OCI-LY1 (cell line): ENCODE data around the gene ST6GALNAC3.

Experiments used
- EZH2 ChIP-seq: fragments of 200-600 bp; sonication (generic), shearing (Covaris generic); IDR thresholded peaks from 2 replicates; pipeline ENCODE4 v1.8.0; 2017; ENCODE audit warnings: borderline replicate concordance, mixed run types, mild to moderate bottlenecking, antibody characterized with exemption, low read length, moderate library complexity, mixed read lengths
- TF ChIP-seq, protein P1 (sequence below): fragments of 200-600 bp; sonication (generic), shearing (Covaris generic); IDR thresholded peaks from 2 replicates; pipeline ENCODE4 v1.5.1; 2017; ENCODE audit warnings: mild to moderate bottlenecking, antibody characterized with exemption, low read length, moderate library complexity, mixed read lengths

DNA sequence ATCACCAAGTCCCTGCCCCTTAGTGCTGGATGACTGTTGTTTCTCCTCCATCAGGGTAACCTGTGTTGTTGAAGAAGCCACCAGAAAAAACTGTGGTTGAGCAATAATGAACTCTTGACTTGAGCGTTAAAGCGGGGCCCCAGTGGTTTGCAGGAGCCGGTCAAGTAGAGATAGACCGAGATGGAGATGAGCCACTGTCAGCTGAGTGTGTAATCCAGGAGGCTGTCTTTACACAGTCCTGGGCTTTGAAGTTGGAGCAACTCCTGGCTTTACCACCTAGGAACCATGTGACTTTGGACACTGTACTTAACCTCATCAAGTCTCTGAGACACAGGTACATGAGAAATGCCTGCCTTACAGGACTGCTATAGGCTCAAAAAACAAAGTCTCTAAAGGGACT lies 158.1 kb downstream of the ST6GALNAC3 start:
- TF ChIP-seq, protein P1, sequence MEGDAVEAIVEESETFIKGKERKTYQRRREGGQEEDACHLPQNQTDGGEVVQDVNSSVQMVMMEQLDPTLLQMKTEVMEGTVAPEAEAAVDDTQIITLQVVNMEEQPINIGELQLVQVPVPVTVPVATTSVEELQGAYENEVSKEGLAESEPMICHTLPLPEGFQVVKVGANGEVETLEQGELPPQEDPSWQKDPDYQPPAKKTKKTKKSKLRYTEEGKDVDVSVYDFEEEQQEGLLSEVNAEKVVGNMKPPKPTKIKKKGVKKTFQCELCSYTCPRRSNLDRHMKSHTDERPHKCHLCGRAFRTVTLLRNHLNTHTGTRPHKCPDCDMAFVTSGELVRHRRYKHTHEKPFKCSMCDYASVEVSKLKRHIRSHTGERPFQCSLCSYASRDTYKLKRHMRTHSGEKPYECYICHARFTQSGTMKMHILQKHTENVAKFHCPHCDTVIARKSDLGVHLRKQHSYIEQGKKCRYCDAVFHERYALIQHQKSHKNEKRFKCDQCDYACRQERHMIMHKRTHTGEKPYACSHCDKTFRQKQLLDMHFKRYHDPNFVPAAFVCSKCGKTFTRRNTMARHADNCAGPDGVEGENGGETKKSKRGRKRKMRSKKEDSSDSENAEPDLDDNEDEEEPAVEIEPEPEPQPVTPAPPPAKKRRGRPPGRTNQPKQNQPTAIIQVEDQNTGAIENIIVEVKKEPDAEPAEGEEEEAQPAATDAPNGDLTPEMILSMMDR, result no peak
- no peak for TF ChIP-seq EZH2
